ENCODE data around the gene NISCH.
"Not testable (repeated sequence)": the region's sequence is repeated elsewhere in the genome, so short reads cannot be mapped to it uniquely, and the experiment has no call there.

Gene NISCH

GRCh38 chr3:52525680-52526561 lies 70.5 kb downstream of the NISCH start:
- no peak for DNase-seq (ENCODE audit: low read depth in 1 of 2, low spot score in 1 of 2)

- not testable (repeated sequence) for DNase-seq (ENCODE audit: low read depth in 1 of 2, low spot score in 1 of 2)
Observed at GRCh38 chr3:52526671-52527038, 71.3 kb downstream of the NISCH start.

- no peak for DNase-seq (ENCODE audit: low read depth in 1 of 2, low spot score in 1 of 2)
Observed at GRCh38 chr3:52527039-52527731, 71.8 kb downstream of the NISCH start.

- DNase-seq (ENCODE audit: low read depth in 1 of 2, low spot score in 1 of 2): no peak
Observed at GRCh38 chr3:52527732-52528585, 72.6 kb downstream of the NISCH start.

- no peak for DNase-seq (ENCODE audit: low read depth in 1 of 2, low spot score in 1 of 2)
Observed at GRCh38 chr3:52528586-52529375, 73.4 kb downstream of the NISCH start.

- no peak for DNase-seq (ENCODE audit: low read depth in 1 of 2, low spot score in 1 of 2)
Observed at GRCh38 chr3:52529376-52530333, 74.3 kb downstream of the NISCH start.

- DNase-seq (ENCODE audit: low read depth in 1 of 2, low spot score in 1 of 2): no peak
Observed at GRCh38 chr3:52530918-52531826, 75.8 kb downstream of the NISCH start.

- no peak for DNase-seq (ENCODE audit: low read depth in 1 of 2, low spot score in 1 of 2)
Observed at GRCh38 chr3:52531860-52532516, 76.6 kb downstream of the NISCH start.

GRCh38 chr3:52532517-52532837 lies 77.1 kb downstream of the NISCH start:
- DNase-seq (ENCODE audit: low read depth in 1 of 2, low spot score in 1 of 2): no peak

GRCh38 chr3:52532838-52533622 lies 77.6 kb downstream of the NISCH start:
- DNase-seq (ENCODE audit: low read depth in 1 of 2, low spot score in 1 of 2): no peak

- peak in 1 of 2 donors; percentile 65 for DNase-seq (ENCODE audit: low read depth in 1 of 2, low spot score in 1 of 2)
Observed at GRCh38 chr3:52533623-52534280, 78.3 kb downstream of the NISCH start, which contains the start of gene NT5DC2. Gene NT5DC2, minus strand, starts transcription at chr3:52533857. Its CDS starts 120 bp downstream, at chr3:52533737.

GRCh38 chr3:52534281-52535183 lies 79.1 kb downstream of the NISCH start:
- DNase-seq (ENCODE audit: low read depth in 1 of 2, low spot score in 1 of 2): no peak

- DNase-seq (ENCODE audit: low read depth in 1 of 2, low spot score in 1 of 2): no peak
Observed at GRCh38 chr3:52535411-52536111, 80.2 kb downstream of the NISCH start.

GRCh38 chr3:52536112-52536368 lies 80.6 kb downstream of the NISCH start:
- DNase-seq (ENCODE audit: low read depth in 1 of 2, low spot score in 1 of 2): no peak
